Neuronal stem cell (in vitro differentiated cells): ENCODE data around the gene LYRM4.

Experiments
- DNase-seq: peaks from one replicate; pipeline ENCODE4 v3.0.0-alpha.2; 2013; ENCODE audit warnings: low spot score
- H2AFZ ChIP-seq: one replicate; pipeline ENCODE4 v1.6.1; 2013; ENCODE audit warnings: mild to moderate bottlenecking, low read length, inconsistent platforms
- H2AK5ac ChIP-seq: 2 replicates; pipeline ENCODE4 v1.6.1; 2013; ENCODE audit warnings: low read depth, mild to moderate bottlenecking, inconsistent platforms, low read length, moderate library complexity, mixed read lengths
- H2BK120ac ChIP-seq: 2 replicates; pipeline ENCODE4 v1.6.1; 2013; ENCODE audit warnings: low read depth, mild to moderate bottlenecking, inconsistent platforms, low read length, moderate library complexity, mixed read lengths
- H2BK12ac ChIP-seq: one replicate; pipeline ENCODE4 v1.6.1; 2013; ENCODE audit warnings: low read length, inconsistent platforms
- H2BK15ac ChIP-seq: 2 replicates; pipeline ENCODE4 v1.6.1; 2013; ENCODE audit warnings: mild to moderate bottlenecking, low read length, inconsistent platforms, mixed read lengths
- H2BK5ac ChIP-seq: one replicate; pipeline ENCODE4 v1.6.1; 2013; ENCODE audit warnings: inconsistent platforms, mild to moderate bottlenecking, low read length, moderate library complexity
- H3K14ac ChIP-seq: one replicate; pipeline ENCODE4 v1.6.1; 2013; ENCODE audit warnings: low read length, inconsistent platforms
- H3K18ac ChIP-seq: 2 replicates; pipeline ENCODE4 v1.6.1; 2013; ENCODE audit warnings: low read length, inconsistent platforms
- H3K23ac ChIP-seq: 2 replicates; pipeline ENCODE4 v1.6.1; 2013; ENCODE audit warnings: low read depth, mild to moderate bottlenecking, mixed read lengths, low read length, inconsistent platforms; ENCODE audit not compliant: poor library complexity
- H3K27ac ChIP-seq: replicated peaks from 3 replicates; pipeline ENCODE4 v1.5.1; 2013; ENCODE audit warnings: low read length, inconsistent platforms
- H3K27me3 ChIP-seq, 3 experiments: 2 replicates each; pipeline ENCODE4 v1.6.1; 2013; ENCODE audit warnings: low read length in 3 of 3, mild to moderate bottlenecking in 2 of 3, inconsistent platforms in 1 of 3, low read depth in 1 of 3, mixed read lengths in 1 of 3, moderate library complexity in 1 of 3; ENCODE audit not compliant: control insufficient read depth in 3 of 3, insufficient read depth in 3 of 3
- H3K36me3 ChIP-seq, 2 donors: replicated peaks in 1 of 2; 2 replicates each; pipeline ENCODE4 v1.6.1; 2013; ENCODE audit warnings: low read length in 2 of 2; ENCODE audit not compliant: control insufficient read depth in 2 of 2, insufficient read depth in 2 of 2
- H3K4ac ChIP-seq: 2 replicates; pipeline ENCODE4 v1.6.1; 2013; ENCODE audit warnings: inconsistent platforms, mild to moderate bottlenecking, low read length, moderate library complexity
- H3K4me1 ChIP-seq, 2 donors: 1 replicate in 1 of 2; 2 replicates in 1 of 2; pipeline ENCODE4 v1.6.1; 2013; ENCODE audit warnings: low read length in 2 of 2, low read depth in 1 of 2; ENCODE audit not compliant: control insufficient read depth in 2 of 2, insufficient read depth in 1 of 2
- H3K4me2 ChIP-seq: one replicate; pipeline ENCODE4 v1.6.1; 2013; ENCODE audit warnings: mild to moderate bottlenecking, low read length, inconsistent platforms; ENCODE audit not compliant: insufficient read depth, poor library complexity, severe bottlenecking
- H3K4me3 ChIP-seq, 2 donors: 2 replicates each; pipeline ENCODE4 v1.5.1; 2013; ENCODE audit warnings: low read length in 2 of 2, mild to moderate bottlenecking in 2 of 2, inconsistent platforms in 1 of 2, moderate library complexity in 1 of 2
- H3K79me1 ChIP-seq: one replicate; pipeline ENCODE4 v1.6.1; 2013; ENCODE audit warnings: low read depth, mild to moderate bottlenecking, inconsistent platforms, low read length, moderate library complexity
- H3K9ac ChIP-seq: one replicate; pipeline ENCODE4 v1.6.1; 2013; ENCODE audit warnings: mild to moderate bottlenecking, low read depth, low read length, inconsistent platforms; ENCODE audit not compliant: poor library complexity
- H3K9me3 ChIP-seq, 2 donors: replicated peaks in 1 of 2; 2 replicates each; pipeline versions ENCODE3 to v1.6.1; 2013; ENCODE audit warnings: low read length in 2 of 2, mild to moderate bottlenecking in 2 of 2, inconsistent platforms in 1 of 2, low read depth in 1 of 2, mixed read lengths in 1 of 2, moderate library complexity in 1 of 2; ENCODE audit not compliant: control insufficient read depth in 2 of 2, insufficient read depth in 1 of 2
- H4K8ac ChIP-seq: one replicate; pipeline ENCODE4 v1.6.1; 2013; ENCODE audit warnings: low read depth, mild to moderate bottlenecking, inconsistent platforms, low read length, moderate library complexity
- H4K91ac ChIP-seq: one replicate; pipeline ENCODE4 v1.6.1; 2013; ENCODE audit warnings: low read length, low read depth, mild to moderate bottlenecking, inconsistent platforms; ENCODE audit not compliant: poor library complexity
- WGBS, 2 donors: extraction: QIAGEN DNeasy Blood & Tissue Kit; methylation state at CpG; one replicate each; pipeline ENCODE4 v1.1.7; 2013; ENCODE audit warnings: missing lambda C conversion rate in 2 of 2, mixed read lengths in 1 of 2; ENCODE audit not compliant: insufficient read length in 2 of 2, insufficient replicate concordance in 1 of 2; ENCODE audit errors: extremely low coverage in 2 of 2; 5-methylcytosine and 5-hydroxymethylcytosine counted together

The LYRM4 gene

GRCh38 chr6:5271926-5272325 is 11.2 kb upstream of the LYRM4 start:
- no peak overlapping the region for H3K9ac ChIP-seq
- no peak overlapping the region for H2BK120ac ChIP-seq
- H3K4me2 ChIP-seq: no peak overlapping the region
- H4K8ac ChIP-seq: no peak overlapping the region
- no CpG with 5 or more reads among the region's 6 CpGs for WGBS, 2 donors
- H2BK12ac ChIP-seq: no peak overlapping the region
- H3K9me3 ChIP-seq: no peaks in the 10 kb centered on the region
- no peak overlapping the region for H3K27ac ChIP-seq
- H3K18ac ChIP-seq: no peak overlapping the region
- no peak overlapping the region for H2AK5ac ChIP-seq
- no peak overlapping the region for H3K23ac ChIP-seq
- H3K27me3 ChIP-seq: no peaks in the 10 kb centered on the region
- DNase-seq: no peak
- H2BK15ac ChIP-seq: no peak overlapping the region
- peaks cover 0 to 3% of the 10 kb centered on the region in 2 donors for H3K36me3 ChIP-seq
- H3K4ac ChIP-seq: no peak overlapping the region
- H3K14ac ChIP-seq: no peak overlapping the region
- no peaks in the 10 kb centered on the region for H3K79me1 ChIP-seq
- no peak overlapping the region for H2AFZ ChIP-seq
- H2BK5ac ChIP-seq: no peak overlapping the region
- no peak overlapping the region for H3K4me3 ChIP-seq
- no peak overlapping the region for H4K91ac ChIP-seq
- H3K4me1 ChIP-seq: peaks cover 2% of the 10 kb centered on the region in 2 donors

DNA sequence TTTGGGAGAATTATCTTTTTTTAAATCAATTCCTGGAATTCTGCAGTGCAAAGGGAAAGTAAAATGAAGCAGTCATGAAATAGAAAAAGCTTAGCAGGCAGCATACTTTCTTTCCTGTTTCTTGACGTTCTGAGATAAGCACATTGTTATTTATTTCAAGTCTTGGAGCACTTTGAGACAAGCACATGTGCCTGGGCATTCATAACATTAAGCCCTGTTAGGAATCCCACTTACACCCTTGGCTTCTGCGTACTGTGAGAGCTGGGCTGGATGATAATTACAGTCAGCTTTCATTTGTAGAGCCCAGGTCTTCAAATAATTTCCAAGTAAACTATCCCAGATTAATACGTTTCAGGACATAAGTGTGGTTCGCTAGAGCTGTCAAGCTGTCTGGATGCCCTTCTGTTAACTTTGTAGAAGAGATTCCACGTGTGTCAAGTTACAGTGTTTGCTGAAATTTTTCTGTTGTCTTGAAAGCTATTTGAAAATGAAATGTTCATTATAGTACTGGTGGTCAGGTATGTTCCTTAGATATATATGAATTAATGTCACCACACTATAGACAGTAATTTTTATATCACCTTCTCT is 9.4 kb upstream of the LYRM4 start:
- H4K91ac ChIP-seq: no peak overlapping the region
- no peak overlapping the region for H2BK5ac ChIP-seq
- no peak overlapping the region for H3K14ac ChIP-seq
- peaks cover 2% of the 10 kb centered on the region for H3K79me1 ChIP-seq
- no peak for DNase-seq
- H4K8ac ChIP-seq: no peak overlapping the region
- no peaks in the 10 kb centered on the region for H3K27me3 ChIP-seq
- no peak overlapping the region for H3K27ac ChIP-seq
- no peak overlapping the region for H2BK12ac ChIP-seq
- no peak overlapping the region for H3K4ac ChIP-seq
- H3K4me2 ChIP-seq: no peak overlapping the region
- no peak overlapping the region for H3K9ac ChIP-seq
- H2AK5ac ChIP-seq: no peak overlapping the region
- no peaks in the 10 kb centered on the region for H3K9me3 ChIP-seq
- no peak overlapping the region for H3K18ac ChIP-seq
- no peak overlapping the region for H2AFZ ChIP-seq
- no CpG with 5 or more reads among the region's 5 CpGs for WGBS, 2 donors
- no peak overlapping the region for H2BK120ac ChIP-seq
- H3K36me3 ChIP-seq: peaks cover 0 to 3% of the 10 kb centered on the region in 2 donors
- no peak overlapping the region for H3K23ac ChIP-seq
- no peak overlapping the region for H2BK15ac ChIP-seq
- H3K4me3 ChIP-seq: no peak overlapping the region
- no peaks in the 10 kb centered on the region for H3K4me1 ChIP-seq

GRCh38 chr6:5266423-5266822 is 5.7 kb upstream of the LYRM4 start:
- Histone ChIP-seq H3K9ac (no peak overlapping the region), H4K8ac (no peak overlapping the region), H2BK5ac (no peak overlapping the region), H4K91ac (no peak overlapping the region), H3K4me2 (no peak overlapping the region), H2BK12ac (no peak overlapping the region), H3K36me3 (no peaks in the 10 kb centered on the region), H2BK15ac (no peak overlapping the region), H3K27me3 (no peaks in the 10 kb centered on the region), H3K9me3 (no peaks in the 10 kb centered on the region), H2AK5ac (no peak overlapping the region), H2AFZ (no peak overlapping the region), H3K18ac (no peak overlapping the region), H3K79me1 (peaks cover 5% of the 10 kb centered on the region), H2BK120ac (no peak overlapping the region), H3K4me3 (no peak overlapping the region), H3K23ac (no peak overlapping the region), H3K14ac (no peak overlapping the region), H3K4me1 (peaks cover 0 to 2% of the 10 kb centered on the region in 2 donors), H3K27ac (no peak overlapping the region), H3K4ac (no peak overlapping the region)
- no peak for DNase-seq
- no CpG with 5 or more reads among the region's 2 CpGs for WGBS, 2 donors

DNA sequence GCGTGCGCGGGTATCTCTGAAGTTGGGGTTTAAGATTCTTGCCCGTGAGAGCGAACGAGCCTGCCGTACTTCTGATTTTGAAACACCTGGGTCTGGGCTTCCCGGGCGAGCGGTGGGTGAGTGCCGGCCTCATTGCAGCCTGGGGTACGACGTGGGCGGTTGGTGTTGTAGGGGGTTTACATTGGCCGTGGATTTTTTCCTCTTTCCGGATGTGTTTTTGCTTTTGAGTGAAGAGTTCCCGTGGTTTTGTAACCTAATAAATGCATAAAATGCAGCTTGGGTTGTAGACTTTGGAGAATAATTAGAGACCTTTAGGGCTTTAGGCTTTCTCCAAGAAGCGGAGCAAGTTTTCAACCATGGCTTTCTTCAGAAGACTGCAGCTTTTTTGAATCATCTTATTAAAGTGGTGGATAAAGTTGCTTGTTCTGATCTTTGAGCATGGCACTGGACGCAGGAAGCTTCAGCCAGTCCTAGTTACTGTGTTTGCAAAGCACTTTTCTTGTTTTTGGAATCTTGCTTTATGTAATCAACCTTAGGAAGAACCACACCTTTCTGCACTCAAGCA is 877 bp upstream of the LYRM4 start:
- no peak for DNase-seq
- Histone ChIP-seq H3K79me1 (peaks cover 8% of the 10 kb centered on the region), H3K18ac (peak overlapping the region; percentile 78), H3K9ac (no peak overlapping the region), H2BK12ac (no peak overlapping the region), H3K4me3 (peak overlapping the region; percentile 88 to 93), H3K27me3 (no peaks in the 10 kb centered on the region), H4K8ac (no peak overlapping the region), H3K36me3 (peaks cover 7 to 23% of the 10 kb centered on the region in 2 donors), H2AFZ (peak overlapping the region; percentile 100), H2BK5ac (peak overlapping the region; percentile 88), H3K4ac (no peak overlapping the region), H2BK120ac (no peak overlapping the region), H3K14ac (no peak overlapping the region), H3K9me3 (peaks cover 0 to 3% of the 10 kb centered on the region in 2 donors), H3K4me2 (peak overlapping the region; percentile 53), H2BK15ac (no peak overlapping the region), H3K4me1 (peaks cover 2 to 4% of the 10 kb centered on the region in 2 donors), H3K27ac (peak overlapping the region; percentile 95), H2AK5ac (no peak overlapping the region), H3K23ac (peak overlapping the region; percentile 6), H4K91ac (no peak overlapping the region)
- WGBS, 2 donors: no CpG with 5 or more reads among the region's 19 CpGs
